ENCODE measurements around the gene BTBD7.

GRCh38 chr14:93274055-93274806 lies 58.6 kb downstream of the BTBD7 start:
- no peak for TF ChIP-seq GATA2 (IDR thresholded peaks at IDR 0.05; ENCODE audit: low read depth, low read length)
- no peak for TF ChIP-seq GATA3 (IDR thresholded peaks at IDR 0.05; ENCODE audit: low read depth, low read length)

All from SH-SY5Y (cell line).